HG03354 (cell line): ENCODE measurements around the gene CHDH.
A peak's percentile ranks its signal among the peaks of the same experiment; 100 is the strongest.

Experiments
- ATAC-seq: cut with Tn5 transposase; IDR thresholded peaks from one replicate; pipeline ENCODE4 v1.9.1; 2021; ENCODE audit warnings: mild to moderate bottlenecking; ENCODE audit not compliant: unreplicated experiment, poor library complexity, severe bottlenecking

Gene CHDH

GRCh38 chr3:53813229-53813628, 33.0 kb downstream of the CHDH start:
- ATAC-seq = no peak

- ATAC-seq = no peak
These were observed 33.8 kb downstream of the CHDH start for GRCh38 chr3:53812434-53812833.

- no peak for ATAC-seq
These were observed 34.9 kb downstream of the CHDH start for GRCh38 chr3:53811143-53811927.

GRCh38 chr3:53809764-53810400, 36.3 kb downstream of the CHDH start:
- no peak for ATAC-seq

- no peak for ATAC-seq
These were observed 37.0 kb downstream of the CHDH start for GRCh38 chr3:53809267-53809666.

- ATAC-seq = no peak
These were observed 37.7 kb downstream of the CHDH start for GRCh38 chr3:53808496-53808895.

- ATAC-seq = no peak
These were observed 39.0 kb downstream of the CHDH start for GRCh38 chr3:53807117-53807810.

- peak; percentile 63 for ATAC-seq
These were observed 39.8 kb downstream of the CHDH start for GRCh38 chr3:53806182-53807116.

GRCh38 chr3:53805463-53806159, 40.6 kb downstream of the CHDH start:
- ATAC-seq = no peak

- peak; percentile 73 for ATAC-seq
These were observed 41.3 kb downstream of the CHDH start for GRCh38 chr3:53804697-53805462.

- ATAC-seq = no peak
These were observed 42.2 kb downstream of the CHDH start for GRCh38 chr3:53803816-53804695.

GRCh38 chr3:53803124-53803815, 42.9 kb downstream of the CHDH start:
- no peak for ATAC-seq

GRCh38 chr3:53802256-53802880, 43.9 kb downstream of the CHDH start:
- no peak for ATAC-seq

GRCh38 chr3:53801319-53801718, 44.9 kb downstream of the CHDH start:
- ATAC-seq = no peak

GRCh38 chr3:53800041-53800906, 45.9 kb downstream of the CHDH start:
- no peak for ATAC-seq
